HL-60/S4 (cell line): ENCODE measurements around the gene ZNF165.
"Not testable (repeated sequence)": the region's sequence is repeated elsewhere in the genome, so short reads cannot be mapped to it uniquely, and the experiment has no call there.

Experiments
- in situ Hi-C: fragments of 300-500 bp; cut with MboI; formaldehyde crosslinking; loops from 2 replicates; pipeline ENCODE4 v1.14.3; 2022; ENCODE audit warnings: low sequenced_read_pairs

ZNF165 gene

GRCh38 chr6:28080381-28080630, at the start of gene ZNF165:
TSS of gene ZNF165 (plus strand) at chr6:28080568. CDS start at chr6:28085481, 4,913 bp downstream.
- in situ Hi-C loops: not testable (repeated sequence)

- in situ Hi-C loops: no loop called here
Observed at GRCh38 chr6:28053584-28053983, 26.8 kb upstream of the ZNF165 start.

DNA sequence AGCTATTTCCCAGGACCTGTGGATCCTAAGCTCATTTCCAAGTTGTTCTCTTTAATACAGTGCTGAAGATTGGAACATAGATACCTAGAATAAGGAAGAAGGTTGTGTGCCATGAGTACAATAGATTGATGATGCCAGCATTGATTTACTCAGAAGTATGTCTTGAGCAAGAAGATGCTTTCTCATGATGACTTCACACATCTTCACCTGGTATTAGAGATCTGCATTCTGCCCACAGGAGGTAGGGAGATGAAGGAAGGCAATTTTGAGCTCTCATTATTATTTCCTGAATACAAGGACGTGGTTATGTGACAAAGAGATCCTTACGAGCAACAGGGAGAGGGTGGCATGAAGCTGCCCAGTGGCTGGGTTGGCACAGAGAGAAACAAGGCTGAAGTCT, 20.0 kb upstream of the ZNF165 start:
- in situ Hi-C loops: no loop called here

DNA sequence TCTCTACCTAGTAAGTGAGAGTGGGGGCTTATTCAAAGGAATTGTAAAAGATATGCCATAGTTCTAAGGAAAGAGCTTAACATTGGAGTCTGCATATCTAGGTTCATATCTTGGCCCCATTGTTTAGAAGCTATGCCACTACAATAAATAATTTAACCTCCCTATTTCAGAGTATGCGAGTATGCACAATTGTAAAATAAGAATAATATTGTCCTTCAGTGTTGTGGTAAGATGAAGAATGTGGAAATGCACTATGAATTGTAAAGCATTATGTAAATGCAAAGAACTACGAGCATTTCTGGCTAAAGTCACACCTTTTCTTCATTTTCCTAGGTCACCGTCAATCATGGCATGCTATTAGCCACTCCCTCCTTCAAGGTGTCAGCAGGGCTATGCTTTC, 16.1 kb upstream of the ZNF165 start:
- in situ Hi-C loops: no loop called here

DNA sequence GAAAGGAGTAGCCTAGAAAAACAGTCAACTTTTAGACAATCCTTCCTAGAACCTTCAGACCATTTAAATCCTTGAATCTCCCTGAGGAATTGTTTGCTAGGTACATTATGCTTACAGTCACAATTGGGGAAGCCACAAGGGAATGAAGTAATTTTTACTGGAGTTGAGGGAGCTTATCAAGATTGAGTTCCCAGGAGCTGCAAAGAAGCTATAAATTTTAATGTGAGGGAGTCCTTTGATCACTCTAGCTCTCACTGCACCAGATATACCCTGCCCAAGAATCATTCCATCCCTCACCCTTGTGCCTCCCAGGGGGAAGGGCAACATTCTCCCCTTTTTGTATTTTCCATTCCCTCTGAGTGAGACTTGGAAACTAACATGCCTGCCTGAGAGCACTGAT, 12.3 kb upstream of the ZNF165 start:
- in situ Hi-C loops: no loop called here

- in situ Hi-C loops: not testable (repeated sequence)
Observed at GRCh38 chr6:28070968-28071367, 9.4 kb upstream of the ZNF165 start.

DNA sequence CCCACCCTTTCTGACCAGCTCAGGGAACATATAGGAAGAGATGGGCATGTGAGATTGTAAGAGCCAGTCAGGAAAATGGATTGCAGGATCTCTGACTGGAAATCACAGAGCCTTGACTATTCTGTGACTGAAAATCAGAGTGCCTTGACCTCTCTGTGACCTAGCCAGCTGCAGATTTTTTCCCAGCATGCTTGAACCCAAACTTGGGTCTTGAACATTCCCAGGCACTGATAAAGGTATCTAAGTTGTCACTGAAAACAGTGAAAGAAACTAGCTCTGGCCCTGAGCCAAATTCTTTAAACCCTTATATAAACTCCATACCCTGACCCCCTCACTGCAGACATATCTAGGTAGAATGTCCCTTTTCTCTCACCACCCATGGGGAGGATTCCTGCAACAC, 2.3 kb upstream of the ZNF165 start:
- in situ Hi-C loops: no loop called here

- in situ Hi-C loops: no loop called here
Observed at GRCh38 chr6:28078836-28079235, 1.5 kb upstream of the ZNF165 start.

- in situ Hi-C loops: no loop called here
Observed at GRCh38 chr6:28080631-28081485, 490 bp downstream of the ZNF165 start.

DNA sequence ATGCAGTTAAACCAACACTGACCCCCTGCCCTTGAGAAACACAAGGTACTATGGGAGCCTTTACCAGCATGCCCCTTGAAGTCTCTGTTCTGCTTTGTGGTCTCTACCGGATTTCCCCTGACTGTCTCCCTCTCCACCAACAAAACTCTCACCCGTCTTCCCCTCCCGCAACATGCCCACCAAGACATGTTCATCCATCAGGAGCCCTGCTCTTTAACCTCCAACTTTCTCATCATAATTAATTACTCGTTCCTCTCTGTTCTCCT, 1.1 kb downstream of the ZNF165 start:
- in situ Hi-C loops: no loop called here

DNA sequence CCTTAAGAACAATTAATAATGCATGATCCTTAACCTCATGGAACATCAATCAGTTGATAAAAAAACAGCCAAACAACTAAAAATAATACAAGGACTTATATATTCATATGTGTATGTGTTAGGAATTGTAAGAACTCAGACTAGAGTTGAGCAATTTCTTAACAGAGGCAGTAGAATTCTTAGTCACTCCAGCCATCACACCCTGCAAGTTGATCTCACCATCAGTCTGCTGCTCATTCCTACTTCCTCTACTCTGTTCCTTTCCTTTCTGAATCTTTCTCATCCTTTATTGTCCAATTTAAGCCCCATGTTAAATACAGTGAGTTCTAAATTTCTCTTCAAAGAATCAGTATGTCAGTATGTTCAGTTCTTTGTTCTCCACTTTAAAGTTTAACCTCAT, 2.6 kb downstream of the ZNF165 start:
- in situ Hi-C loops: no loop called here

DNA sequence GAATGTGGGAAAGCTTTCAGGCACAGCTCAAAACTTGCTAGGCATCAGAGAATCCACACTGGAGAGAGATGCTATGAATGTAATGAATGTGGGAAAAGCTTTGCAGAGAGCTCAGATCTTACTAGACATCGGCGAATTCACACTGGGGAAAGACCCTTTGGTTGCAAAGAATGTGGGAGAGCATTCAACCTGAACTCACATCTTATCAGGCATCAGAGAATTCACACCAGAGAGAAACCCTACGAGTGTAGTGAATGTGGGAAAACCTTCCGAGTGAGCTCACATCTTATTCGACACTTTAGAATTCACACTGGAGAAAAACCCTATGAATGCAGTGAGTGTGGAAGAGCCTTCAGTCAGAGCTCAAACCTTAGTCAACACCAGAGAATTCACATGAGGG, 8.7 kb downstream of the ZNF165 start:
- in situ Hi-C loops: no loop called here

DNA sequence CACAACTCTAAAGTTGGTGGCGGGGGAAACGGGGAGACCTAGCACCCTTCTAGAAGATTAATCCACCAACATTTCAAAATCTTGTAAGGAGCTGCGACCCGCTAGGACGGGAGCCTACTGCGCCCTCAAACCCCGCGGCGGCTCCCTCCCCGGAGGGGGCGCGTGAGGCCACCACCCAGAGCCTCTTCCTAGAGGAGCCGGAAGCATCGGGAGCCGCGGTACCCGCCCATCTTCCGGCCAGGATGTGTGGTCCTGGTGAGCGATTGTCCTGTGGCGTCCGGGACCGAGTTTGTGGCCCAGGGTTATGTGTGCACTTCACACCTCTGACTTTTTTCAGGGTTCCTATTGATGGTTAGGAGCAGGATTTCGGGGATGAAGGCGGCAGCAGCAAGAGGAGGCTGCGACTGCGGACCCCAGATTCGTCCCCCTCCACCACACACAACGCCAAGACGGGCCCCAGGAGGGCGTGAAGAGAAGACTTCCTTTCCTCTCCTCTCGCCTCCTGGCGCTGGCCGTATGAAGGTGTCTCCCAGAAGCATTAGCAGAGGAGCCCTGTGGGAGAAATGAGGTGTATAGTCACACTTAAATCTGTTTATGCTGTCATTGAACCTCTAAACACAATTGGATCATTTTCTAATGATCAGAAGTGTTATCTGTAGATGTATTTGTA, 10.7 kb downstream of the ZNF165 start:
- in situ Hi-C loops: no loop called here

DNA sequence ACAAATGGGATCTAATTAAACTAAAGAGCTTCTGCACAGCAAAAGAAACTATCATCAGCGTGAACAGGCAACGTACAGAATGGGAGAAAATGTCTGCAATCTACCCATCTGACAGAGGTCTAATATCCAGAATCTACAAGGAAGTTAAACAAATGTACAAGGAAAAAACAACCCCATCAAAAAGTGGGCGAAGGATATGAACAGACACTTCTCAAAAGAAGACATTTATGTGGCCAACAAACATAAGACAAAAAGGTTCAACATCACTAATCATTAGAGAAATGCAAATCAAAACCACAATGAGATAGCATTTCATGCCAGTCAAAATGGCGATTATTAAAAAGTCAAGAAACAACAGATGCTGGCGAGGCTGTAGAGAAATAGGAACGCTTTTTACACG, 21.9 kb downstream of the ZNF165 start:
- in situ Hi-C loops: not testable (repeated sequence)

DNA sequence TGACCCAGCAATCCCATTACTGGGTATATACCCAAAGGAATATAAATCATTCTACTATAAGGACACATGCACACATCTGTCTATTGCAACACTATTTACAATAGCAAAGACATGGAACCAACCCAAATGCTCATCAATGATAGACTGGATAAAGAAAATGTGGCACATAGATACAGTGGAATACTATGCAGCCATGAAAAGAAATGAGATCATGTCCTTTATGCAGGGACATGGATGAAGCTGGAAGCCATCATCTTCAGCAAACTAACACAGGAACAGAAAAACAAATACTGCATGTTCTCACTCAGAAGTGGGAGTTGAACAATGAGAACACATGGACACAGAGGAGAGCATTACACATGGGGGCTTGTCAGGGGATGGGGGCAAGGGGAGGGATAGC, 22.3 kb downstream of the ZNF165 start:
- in situ Hi-C loops: not testable (repeated sequence)

GRCh38 chr6:28104392-28105244, 24.2 kb downstream of the ZNF165 start:
- in situ Hi-C loops: no loop called here

DNA sequence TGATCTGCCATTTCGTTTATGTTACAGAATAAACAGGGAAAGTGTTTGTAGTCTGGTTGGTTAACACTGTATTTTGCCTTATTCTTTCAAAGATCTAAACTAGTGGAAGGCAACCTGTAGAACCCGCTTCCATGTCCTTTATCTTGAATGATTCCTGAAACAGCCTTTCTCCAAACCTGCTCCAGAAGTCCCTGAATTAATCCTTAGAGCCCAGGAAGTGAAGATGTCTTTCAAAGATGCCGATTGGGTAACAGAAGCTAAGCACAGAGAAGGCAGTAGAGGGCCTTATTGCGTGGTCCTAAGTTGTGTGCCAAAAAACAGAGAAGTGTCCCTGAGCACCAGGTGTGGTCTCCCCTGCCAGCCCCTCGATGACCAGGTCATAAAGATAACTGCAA, 24.9 kb downstream of the ZNF165 start:
- in situ Hi-C loops: no loop called here

GRCh38 chr6:28107506-28107905, 27.1 kb downstream of the ZNF165 start:
- in situ Hi-C loops: no loop called here

DNA sequence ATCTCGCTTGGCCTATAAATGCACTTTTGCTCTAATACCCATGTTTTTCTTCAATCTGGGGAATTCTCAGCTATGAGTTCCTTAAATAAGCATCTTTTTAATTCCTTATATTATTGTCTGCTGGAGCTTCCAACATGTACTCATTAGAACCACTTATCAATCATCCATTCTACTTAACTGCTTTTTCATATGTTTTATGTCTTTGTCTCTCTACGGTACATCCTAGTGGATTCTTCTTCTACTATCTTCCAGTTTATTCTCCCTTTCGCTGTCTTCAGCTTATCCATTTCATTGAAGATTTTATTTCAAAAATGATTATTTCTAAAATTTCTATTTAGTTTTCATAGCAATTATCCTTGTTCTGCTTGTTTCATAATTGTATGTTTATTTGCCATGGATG, 31.6 kb downstream of the ZNF165 start:
- in situ Hi-C loops: no loop called here

DNA sequence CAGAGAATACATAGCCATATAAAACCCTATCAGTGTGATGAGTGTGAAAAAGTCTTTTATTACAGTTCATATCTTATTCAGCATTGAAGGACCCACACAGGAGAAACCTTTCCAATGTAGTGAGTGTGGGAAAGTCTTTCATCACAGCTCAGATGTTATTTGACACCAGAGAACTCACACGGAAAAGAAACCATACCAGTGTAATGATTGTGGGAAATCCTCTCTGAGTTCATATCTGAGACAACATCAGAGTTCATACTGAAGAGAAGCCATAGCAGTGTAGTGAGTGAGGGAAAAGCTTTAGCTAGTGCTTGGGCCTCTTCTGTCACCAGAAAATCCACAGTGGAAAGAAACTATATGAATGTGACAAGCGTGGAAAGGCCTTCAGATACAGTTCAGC, 35.4 kb downstream of the ZNF165 start:
- in situ Hi-C loops: no loop called here

GRCh38 chr6:28117386-28118050, 37.1 kb downstream of the ZNF165 start:
- in situ Hi-C loops: no loop called here

DNA sequence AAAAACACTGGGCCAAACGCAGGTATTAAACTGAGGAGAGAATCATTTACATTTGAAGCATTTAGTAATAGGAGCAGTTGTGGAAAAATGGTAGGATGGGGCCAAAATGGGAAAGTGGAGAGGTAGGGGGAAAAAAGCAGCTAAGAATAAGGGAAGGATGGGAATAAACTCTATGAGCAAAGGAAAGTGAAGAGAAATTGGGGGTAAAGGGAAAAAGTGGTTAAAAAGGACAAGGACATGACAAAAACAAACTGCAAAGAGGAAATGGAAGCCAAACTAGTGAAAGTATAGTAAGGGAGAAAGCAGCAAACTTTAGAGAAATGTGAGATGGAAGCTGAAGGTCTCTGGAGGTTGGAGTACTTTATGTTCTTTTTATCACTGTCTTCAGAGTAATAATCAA, 37.8 kb downstream of the ZNF165 start:
- in situ Hi-C loops: no loop called here
